HEK293T (cell line): ENCODE results near the gene AMIGO1.

ENCODE experiments used
- ELF4 ChIP-seq: fragments of 450-650 bp; IDR thresholded peaks from 2 replicates; pipeline ENCODE4 v1.6.1; 2017; ENCODE audit warnings: antibody characterized with exemption
- SP1 ChIP-seq: fragments of 450-650 bp; IDR thresholded peaks from 2 replicates; pipeline ENCODE4 v1.6.1; 2017
- TARDBP ChIP-seq: fragments of 450-650 bp; IDR thresholded peaks from 2 replicates; pipeline ENCODE4 v1.6.1; 2016

DNA sequence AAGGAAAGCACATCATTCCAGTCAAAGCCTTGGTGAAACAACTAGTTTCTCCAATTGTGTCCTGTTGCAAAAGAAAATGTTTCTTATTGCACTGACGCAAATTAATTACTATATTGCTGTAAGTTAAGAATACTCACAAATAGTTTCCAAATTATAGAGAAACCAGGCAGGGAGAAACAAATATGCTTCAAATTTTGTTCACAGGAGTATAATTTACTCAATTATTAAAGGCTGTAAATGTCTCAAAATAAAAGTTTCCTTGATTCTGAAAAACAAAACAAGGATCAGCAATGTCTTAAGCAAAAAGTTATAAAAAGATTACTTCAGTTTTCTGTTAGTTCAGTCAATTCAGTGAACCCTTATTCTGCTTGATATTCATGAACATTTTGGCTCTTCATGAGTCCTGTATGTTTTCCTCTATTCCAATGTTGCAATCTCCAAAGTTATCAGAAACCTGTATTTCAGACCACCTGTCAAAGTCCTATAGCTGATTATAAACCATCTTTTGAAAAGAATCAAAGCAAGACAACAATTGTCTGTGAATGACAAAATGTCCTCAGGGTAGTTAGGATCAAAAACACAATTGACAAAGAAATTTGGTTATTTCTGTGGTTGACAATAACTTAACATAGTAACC lies 54.9 kb downstream of the AMIGO1 start:
- TF ChIP-seq SP1 (no peak), TARDBP (no peak), ELF4 (no peak)
